ENCODE results near the gene MSH6.

The MSH6 gene

DNA sequence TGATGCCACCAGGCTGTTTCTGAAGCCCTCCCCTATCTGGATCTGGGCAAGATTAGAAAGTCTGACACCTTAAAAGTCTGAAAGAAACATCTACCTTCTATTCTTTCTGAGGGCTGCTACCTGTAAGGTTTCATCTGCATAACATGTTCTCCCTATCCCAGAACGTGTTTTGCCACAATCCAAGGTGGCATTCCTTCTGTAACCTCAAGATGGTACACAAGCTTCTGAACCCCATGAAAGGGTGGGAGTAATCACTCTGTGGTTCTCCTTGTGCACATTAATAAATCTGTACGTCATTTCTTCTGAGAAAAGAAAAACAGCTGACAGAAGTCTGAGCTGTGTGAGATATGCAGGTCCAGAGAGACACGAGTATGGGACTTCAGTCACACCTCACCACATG is 41.8 kb upstream of the MSH6 start:
- DNase-seq (ENCODE audit: low spot score), result no peak
- no peak overlapping the region for H3K27ac ChIP-seq
- ChIA-PET CTCF (no interaction called here), POLR2A (ENCODE audit: low non-redundant PET) (no interaction called here)
- TF ChIP-seq, protein P1, sequence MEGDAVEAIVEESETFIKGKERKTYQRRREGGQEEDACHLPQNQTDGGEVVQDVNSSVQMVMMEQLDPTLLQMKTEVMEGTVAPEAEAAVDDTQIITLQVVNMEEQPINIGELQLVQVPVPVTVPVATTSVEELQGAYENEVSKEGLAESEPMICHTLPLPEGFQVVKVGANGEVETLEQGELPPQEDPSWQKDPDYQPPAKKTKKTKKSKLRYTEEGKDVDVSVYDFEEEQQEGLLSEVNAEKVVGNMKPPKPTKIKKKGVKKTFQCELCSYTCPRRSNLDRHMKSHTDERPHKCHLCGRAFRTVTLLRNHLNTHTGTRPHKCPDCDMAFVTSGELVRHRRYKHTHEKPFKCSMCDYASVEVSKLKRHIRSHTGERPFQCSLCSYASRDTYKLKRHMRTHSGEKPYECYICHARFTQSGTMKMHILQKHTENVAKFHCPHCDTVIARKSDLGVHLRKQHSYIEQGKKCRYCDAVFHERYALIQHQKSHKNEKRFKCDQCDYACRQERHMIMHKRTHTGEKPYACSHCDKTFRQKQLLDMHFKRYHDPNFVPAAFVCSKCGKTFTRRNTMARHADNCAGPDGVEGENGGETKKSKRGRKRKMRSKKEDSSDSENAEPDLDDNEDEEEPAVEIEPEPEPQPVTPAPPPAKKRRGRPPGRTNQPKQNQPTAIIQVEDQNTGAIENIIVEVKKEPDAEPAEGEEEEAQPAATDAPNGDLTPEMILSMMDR (conservative IDR thresholded peaks at IDR 0.05; ENCODE audit: low read depth), result no peak

DNA sequence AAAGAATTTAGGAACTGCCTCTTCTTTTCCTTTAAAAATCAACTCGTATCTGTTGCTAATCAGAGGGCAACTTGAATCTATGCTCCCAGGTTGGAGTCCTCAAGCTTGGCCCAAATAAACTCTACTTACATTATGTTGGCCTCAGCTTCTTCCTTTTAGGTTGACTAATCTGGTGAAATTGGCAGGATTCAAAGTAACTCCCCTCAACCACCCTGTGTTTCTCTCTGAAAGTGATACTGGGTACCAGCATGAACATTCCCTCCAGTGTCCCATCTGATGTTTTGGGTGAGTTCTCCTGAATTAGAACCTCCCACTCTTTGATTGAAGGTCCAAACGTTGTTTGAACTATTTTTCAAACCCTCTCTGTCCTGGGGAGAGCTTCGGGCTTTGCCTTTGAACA is 41.3 kb upstream of the MSH6 start:
- CTCF ChIA-PET, result interaction anchor here (0.6 kb wide), 1 partner anchor 316 kb away, joined by 3 read pairs; no protein-coding TSS in a partner anchor

DNA sequence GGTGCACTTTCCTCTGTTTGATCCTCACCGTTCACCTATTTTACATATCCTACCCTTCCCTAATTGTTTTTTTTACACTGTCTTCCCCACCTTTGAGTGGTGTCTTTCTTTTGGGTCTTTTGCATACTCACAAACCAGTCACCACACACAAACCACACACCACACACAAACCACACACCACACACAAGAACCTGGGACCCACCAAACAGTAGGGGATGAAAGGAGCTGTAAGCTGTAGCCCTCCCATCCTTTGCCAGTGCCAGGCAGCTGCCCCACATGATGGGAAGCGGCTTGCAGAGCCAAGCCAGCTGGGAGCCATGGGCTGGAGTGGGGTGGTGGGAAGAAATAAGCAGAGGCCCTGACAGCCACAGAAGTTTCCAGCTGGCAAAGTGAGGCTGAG is 38.9 kb upstream of the MSH6 start:
- CTCF ChIA-PET, result no interaction called here
- POLR2A ChIA-PET (ENCODE audit: low non-redundant PET), result no interaction called here
- H3K27ac ChIP-seq, result no peak overlapping the region
- DNase-seq (ENCODE audit: low spot score), result no peak
- TF ChIP-seq, protein P1 (conservative IDR thresholded peaks at IDR 0.05; ENCODE audit: low read depth), result no peak

More for the DNA sequence above, 41.3 kb upstream of the MSH6 start:
- TF ChIP-seq, protein P1 (conservative IDR thresholded peaks at IDR 0.05; ENCODE audit: low read depth), result no peak
- no peak for DNase-seq (ENCODE audit: low spot score)
- no peak overlapping the region for H3K27ac ChIP-seq
- POLR2A ChIA-PET (ENCODE audit: low non-redundant PET), result no interaction called here

DNA sequence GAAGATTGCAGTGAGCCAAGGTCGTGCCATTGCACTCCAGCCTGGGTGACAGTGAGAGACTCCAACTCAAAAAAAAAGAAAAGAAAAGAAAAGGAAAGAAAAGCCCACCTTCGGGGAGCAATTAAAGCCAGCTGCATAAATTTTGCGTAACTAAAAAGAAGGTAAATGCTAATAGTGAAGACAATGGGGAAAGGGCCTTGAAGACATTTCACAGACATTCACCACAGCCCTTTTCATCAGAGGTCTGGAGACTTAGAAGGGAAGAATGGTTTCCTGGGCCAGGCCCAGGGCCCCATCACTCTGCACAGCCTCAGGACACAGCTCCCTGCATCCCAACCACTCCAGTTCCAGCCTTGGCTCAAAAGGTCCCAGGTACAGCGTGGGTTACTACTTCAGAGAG is 35.1 kb upstream of the MSH6 start:
- TF ChIP-seq, protein P1 (conservative IDR thresholded peaks at IDR 0.05; ENCODE audit: low read depth), result no peak
- CTCF ChIA-PET, result interaction anchor here (0.6 kb wide), 1 partner anchor 374 kb away, joined by 3 read pairs; no protein-coding TSS in a partner anchor
- POLR2A ChIA-PET (ENCODE audit: low non-redundant PET), result no interaction called here

DNA sequence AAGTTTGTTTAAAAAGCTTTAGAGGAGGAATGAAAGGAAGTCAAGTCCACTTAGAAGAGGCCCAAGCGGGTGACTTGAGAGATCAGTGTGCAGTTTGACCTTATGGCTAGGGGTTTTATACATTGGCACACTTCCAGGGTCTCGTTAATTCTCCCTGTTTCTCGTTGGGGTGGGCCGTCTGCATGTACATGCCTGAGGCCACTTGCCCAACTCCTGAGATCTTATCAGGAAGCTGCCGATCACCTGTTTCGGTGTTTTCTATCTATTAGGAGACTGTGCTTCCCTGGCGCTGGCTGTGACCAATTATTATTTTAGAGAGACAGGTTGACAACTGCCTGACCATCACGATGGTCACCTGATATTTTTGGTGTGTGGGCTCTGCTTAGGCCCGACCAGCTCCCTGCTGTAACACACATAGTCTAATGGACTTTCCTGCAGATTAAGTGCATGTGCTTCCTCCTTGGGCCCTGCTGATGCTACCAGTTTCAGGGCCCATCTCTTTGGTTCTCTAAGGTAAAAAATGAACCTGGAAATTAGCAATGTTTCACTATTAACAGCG is 31.0 kb upstream of the MSH6 start:
- TF ChIP-seq, protein P1 (conservative IDR thresholded peaks at IDR 0.05; ENCODE audit: low read depth), result no peak
- H3K27ac ChIP-seq, result no peak overlapping the region
- ChIA-PET POLR2A (ENCODE audit: low non-redundant PET) (no interaction called here), CTCF (no interaction called here)
- DNase-seq (ENCODE audit: low spot score), result no peak

More for the DNA sequence above, 35.1 kb upstream of the MSH6 start:
- DNase-seq (ENCODE audit: low spot score), result no peak
- no peak overlapping the region for H3K27ac ChIP-seq

DNA sequence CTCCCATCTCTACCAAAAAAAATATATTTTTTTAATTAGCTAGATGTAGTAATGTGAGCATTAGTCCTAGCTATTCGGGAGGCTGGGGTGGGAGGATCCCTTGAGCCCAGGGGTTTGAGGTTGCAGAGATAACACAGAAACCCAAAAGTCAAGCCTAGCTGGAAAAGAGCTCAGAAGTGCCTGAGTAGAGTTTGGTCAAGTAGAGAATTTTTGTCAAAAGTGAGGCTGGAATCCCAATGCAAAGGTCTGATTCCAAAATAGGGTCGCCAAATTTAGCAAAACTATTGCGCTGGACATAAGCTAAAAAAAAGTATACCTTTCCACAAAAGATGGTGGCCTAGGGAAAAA is 15.5 kb upstream of the MSH6 start:
- TF ChIP-seq, protein P1 (conservative IDR thresholded peaks at IDR 0.05; ENCODE audit: low read depth), result no peak
- no peak for DNase-seq (ENCODE audit: low spot score)
- H3K27ac ChIP-seq, result no peak overlapping the region
- ChIA-PET POLR2A (ENCODE audit: low non-redundant PET) (no interaction called here), CTCF (interaction anchor here (0.5 to 3.4 kb wide), 29 partner anchors 9 to 915 kb away, joined by 3 to 58 read pairs (median 4); partner anchors contain the start of gene MSH6)
